PC-3 (cell line): Measurements from ENCODE around the gene ZNF438.

Experiments
- CTCF ChIP-seq: fragments of 300-600 bp; sonication (generic); conservative IDR thresholded peaks from 2 replicates; pipeline ENCODE4 v1.5.1; 2017; ENCODE audit warnings: antibody characterized with exemption, low read depth, mild to moderate bottlenecking, low read length
- EZH2phosphoT487 ChIP-seq: fragments of 300-600 bp; sonication (generic); IDR thresholded peaks from 2 replicates; pipeline ENCODE4 v1.6.1; 2018; ENCODE audit warnings: mild to moderate bottlenecking, antibody characterized with exemption, low read length, borderline replicate concordance

- TF ChIP-seq CTCF = no peak
- no peak for TF ChIP-seq EZH2phosphoT487
These were observed 166.3 kb downstream of the ZNF438 start for GRCh38 chr10:30865141-30865926.
